ENCODE data around the gene AFP. TPM values are rescaled to one million over a fixed set of nuclear protein-coding genes. Genes with fewer than 3 reads are reported as not detected.

Gene AFP
- total and polyA plus RNA-seq, 7 donors = not detected

- H3K27me3 ChIP-seq = no peaks in the 10 kb centered on the region
- no peak for DNase-seq
- H3K4me1 ChIP-seq = no peaks in the 10 kb centered on the region
- H3K9me3 ChIP-seq = no peaks in the 10 kb centered on the region
- TF ChIP-seq POLR2AphosphoS5 (IDR thresholded peaks at IDR 0.05) = no peak
- H3K36me3 ChIP-seq = no peaks in the 10 kb centered on the region
- 49 to 76% methylated on average over 5 of the region's 5 CpGs for WGBS, 2 donors
- no peak overlapping the region for H3K27ac ChIP-seq
- intact Hi-C loops (cut with DNase I) = no loop called here
- no peak overlapping the region for H3K4me3 ChIP-seq
Measured at GRCh38 chr4:73442275-73442674, 6.3 kb downstream of the AFP start.

GRCh38 chr4:73443224-73443623 is 7.2 kb downstream of the AFP start:
- TF ChIP-seq POLR2AphosphoS5 (IDR thresholded peaks at IDR 0.05) (no peak), EP300 (IDR thresholded peaks at IDR 0.05) (no peak), CTCF (IDR thresholded peaks at IDR 0.05) (no peak), POLR2A (IDR thresholded peaks at IDR 0.05) (no peak)
- Histone ChIP-seq H3K9me3 (no peaks in the 10 kb centered on the region), H3K27me3 (no peaks in the 10 kb centered on the region), H3K36me3 (no peaks in the 10 kb centered on the region), H3K4me1 (no peaks in the 10 kb centered on the region), H3K27ac (no peak overlapping the region), H3K4me3 (no peak overlapping the region)
- 72 to 73% methylated on average over 3 of the region's 3 CpGs for WGBS, 2 donors
- DNase-seq = no peak
- intact Hi-C loops (cut with DNase I) = no loop called here

DNA sequence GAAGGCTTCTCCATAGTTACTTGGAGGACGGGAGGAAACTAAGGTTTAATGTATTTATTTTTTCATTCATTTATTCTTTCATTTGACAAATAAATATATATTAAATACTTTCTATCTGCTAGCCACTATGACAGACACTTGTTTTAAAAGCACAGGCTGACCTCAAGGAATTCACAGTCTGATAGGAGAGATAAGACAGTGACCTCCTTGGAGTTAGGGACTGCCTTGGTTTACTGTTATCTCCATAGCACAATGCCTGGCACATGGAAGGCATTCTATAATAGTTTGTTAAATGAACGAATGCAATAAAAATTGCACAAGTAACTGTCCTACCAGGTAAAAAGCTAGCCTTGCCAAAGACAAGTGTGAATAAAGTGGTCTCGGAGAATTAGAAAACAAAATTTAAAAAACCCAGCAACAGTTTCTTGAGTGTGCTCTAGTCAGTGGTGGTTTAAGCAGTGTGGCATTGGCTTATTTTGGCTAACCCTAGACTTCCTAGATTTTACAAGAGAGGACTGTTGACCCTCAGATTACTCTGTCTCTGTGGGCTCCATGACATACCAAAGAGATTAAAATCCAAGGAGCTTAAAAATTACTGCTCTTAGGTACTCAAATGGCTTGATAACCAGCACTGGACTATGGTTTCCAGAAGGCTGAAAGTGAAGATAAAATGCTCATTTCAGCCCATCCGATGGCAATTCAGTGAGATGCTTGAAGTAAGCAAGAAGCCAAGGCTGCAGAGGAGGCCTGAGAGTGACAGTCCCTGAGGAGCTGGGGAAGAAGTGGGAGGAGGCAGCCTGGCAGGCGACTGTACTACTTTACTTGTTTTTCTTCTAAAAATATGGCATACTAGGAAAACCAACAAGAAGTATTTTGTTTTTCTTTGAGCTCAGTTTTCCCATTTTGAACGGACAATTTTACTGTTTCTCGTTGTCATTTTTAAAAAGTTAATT is 9.6 kb downstream of the AFP start:
- no peaks in the 10 kb centered on the region for H3K9me3 ChIP-seq
- TF ChIP-seq CTCF (IDR thresholded peaks at IDR 0.05) (no peak), EP300 (IDR thresholded peaks at IDR 0.05) (no peak), POLR2A (IDR thresholded peaks at IDR 0.05) (no peak), POLR2AphosphoS5 (IDR thresholded peaks at IDR 0.05) (no peak)
- 88 to 90% methylated on average over 7 of the region's 7 CpGs for WGBS, 2 donors

GRCh38 chr4:73446336-73446938 is 10.4 kb downstream of the AFP start:
- Histone ChIP-seq H3K4me1 (no peaks in the 10 kb centered on the region), H3K36me3 (no peaks in the 10 kb centered on the region), H3K9me3 (no peaks in the 10 kb centered on the region), H3K27me3 (no peaks in the 10 kb centered on the region), H3K27ac (no peak overlapping the region), H3K4me3 (no peak overlapping the region)
- intact Hi-C loops (cut with DNase I) = no loop called here
- WGBS, 2 donors = 6 to 8% methylated on average over 4 of the region's 4 CpGs
- TF ChIP-seq CTCF (IDR thresholded peaks at IDR 0.05) (peak in 2 of 4 experiments; percentile 28 to 44), EP300 (IDR thresholded peaks at IDR 0.05) (no peak)
- DNase-seq = no peak

More for the DNA sequence above, 9.6 kb downstream of the AFP start:
- Histone ChIP-seq H3K4me3 (no peak overlapping the region), H3K27ac (no peak overlapping the region), H3K4me1 (no peaks in the 10 kb centered on the region), H3K27me3 (no peaks in the 10 kb centered on the region), H3K36me3 (no peaks in the 10 kb centered on the region)
- no peak for DNase-seq
- intact Hi-C loops (cut with DNase I) = no loop called here

DNA sequence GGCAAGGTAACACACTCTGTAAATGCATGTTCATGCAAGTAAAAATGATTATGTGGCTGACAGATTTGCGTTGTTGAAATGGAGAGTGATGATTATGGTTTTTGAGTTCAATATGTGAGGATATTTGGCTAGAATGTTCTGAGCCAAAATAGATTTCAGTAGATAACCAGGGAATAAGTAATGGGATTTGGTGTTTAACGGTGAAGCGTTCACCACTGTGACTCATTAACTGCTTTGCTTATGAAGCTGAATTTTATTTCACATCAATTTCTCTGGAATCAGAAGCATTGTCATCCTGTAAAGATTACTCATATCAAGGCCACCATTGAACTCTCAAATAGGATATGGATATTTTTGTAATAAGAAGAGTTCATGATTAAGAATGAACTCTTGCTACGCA is 11.7 kb downstream of the AFP start:
- H3K4me1 ChIP-seq = no peaks in the 10 kb centered on the region
- 89 to 90% methylated on average over 4 of the region's 4 CpGs for WGBS, 2 donors
- intact Hi-C loops (cut with DNase I) = no loop called here
- H3K4me3 ChIP-seq = no peak overlapping the region
- H3K27ac ChIP-seq = no peak overlapping the region
- TF ChIP-seq POLR2A (IDR thresholded peaks at IDR 0.05) = no peak
- TF ChIP-seq CTCF (IDR thresholded peaks at IDR 0.05) = no peak
- TF ChIP-seq EP300 (IDR thresholded peaks at IDR 0.05) = no peak
- TF ChIP-seq POLR2AphosphoS5 (IDR thresholded peaks at IDR 0.05) = no peak
- no peaks in the 10 kb centered on the region for H3K9me3 ChIP-seq
- no peak for DNase-seq
- no peaks in the 10 kb centered on the region for H3K27me3 ChIP-seq
- H3K36me3 ChIP-seq = no peaks in the 10 kb centered on the region
